Lower leg skin (tissue), 3 donors: ENCODE measurements around the gene ZC3H13.

Source experiments
- CTCF ChIP-seq, 3 donors: fragments of 450-650 bp; IDR thresholded peaks; one replicate each; pipeline ENCODE4 v1.5.1; 2016; ENCODE audit warnings: antibody characterized with exemption in 3 of 3, mild to moderate bottlenecking in 3 of 3, moderate library complexity in 2 of 3
- POLR2A ChIP-seq, 2 donors: fragments of 450-650 bp; IDR thresholded peaks; one replicate each; pipeline ENCODE4 v1.6.1; 2016 to 2017; ENCODE audit warnings: antibody characterized with exemption in 2 of 2, mild to moderate bottlenecking in 1 of 2, moderate library complexity in 1 of 2

GRCh38 chr13:46079770-46080169 is 27.2 kb upstream of the ZC3H13 start:
- TF ChIP-seq CTCF (IDR thresholded peaks at IDR 0.05) (no peak), POLR2A (IDR thresholded peaks at IDR 0.05) (no peak)
